GM21576 (cell line): Measurements from ENCODE around the gene MTMR8.

Experiments used
- ATAC-seq: cut with Tn5 transposase; IDR thresholded peaks from one replicate; pipeline ENCODE4 v1.9.1; 2021; ENCODE audit warnings: mild to moderate bottlenecking, moderate library complexity; ENCODE audit not compliant: unreplicated experiment

The MTMR8 gene

DNA sequence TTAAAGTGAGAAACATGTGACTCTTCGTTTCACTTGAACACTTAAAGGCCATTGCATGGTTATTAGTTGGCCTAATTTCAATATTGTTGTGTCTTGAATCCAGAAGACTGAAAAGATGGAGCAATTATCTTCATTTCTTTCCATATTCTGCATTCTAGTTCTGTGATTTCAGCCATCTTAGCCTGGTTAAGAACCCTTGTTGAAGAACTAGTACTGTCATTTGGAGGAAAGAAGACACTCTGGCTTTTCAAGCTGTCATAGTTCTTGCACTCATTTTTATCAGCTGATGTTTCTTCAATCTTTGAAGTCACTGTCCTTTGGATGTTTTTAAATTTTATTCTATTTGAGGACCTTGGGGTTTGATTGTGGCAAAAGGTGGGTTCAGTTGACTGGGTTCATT lies 81.6 kb downstream of the MTMR8 start:
- ATAC-seq, result no peak

DNA sequence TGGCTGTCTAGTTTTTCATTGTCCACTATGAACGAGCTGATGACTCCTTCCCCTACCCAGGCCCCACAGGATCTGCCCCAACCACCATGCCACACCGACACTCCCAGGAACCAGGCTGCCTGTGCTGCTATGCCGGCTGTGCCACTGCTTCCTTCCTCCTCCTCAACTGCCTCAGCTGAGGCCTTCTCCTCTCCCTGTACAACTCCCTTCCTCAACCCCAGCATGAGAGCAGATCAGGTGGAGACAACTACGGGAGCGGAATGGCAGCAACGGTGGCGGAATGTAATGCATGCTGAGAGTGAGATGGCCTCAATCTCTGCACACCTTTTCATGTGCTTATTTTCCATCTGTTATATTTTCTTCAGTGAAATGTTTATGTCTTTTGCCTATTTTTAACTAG lies 88.5 kb downstream of the MTMR8 start:
- no peak for ATAC-seq

DNA sequence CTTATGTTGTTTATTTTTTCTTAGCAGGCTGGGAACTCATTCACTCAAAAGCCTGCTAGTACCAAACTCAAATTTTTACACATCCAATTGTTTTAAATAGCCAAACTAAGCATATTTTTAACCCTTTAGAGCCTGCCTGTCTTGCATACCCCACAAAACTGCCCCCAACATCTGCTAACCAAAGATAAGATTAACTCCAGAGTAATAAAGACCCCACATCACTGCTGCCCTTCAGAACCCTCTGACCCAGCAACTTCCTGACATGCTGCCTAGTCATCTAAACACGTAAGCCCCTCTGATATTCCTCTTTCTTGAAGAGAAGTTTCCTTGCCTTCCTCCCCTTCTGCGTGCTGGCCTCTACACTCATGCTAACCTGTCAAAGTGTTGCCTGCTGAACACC lies 104.1 kb downstream of the MTMR8 start:
- ATAC-seq, result no peak

DNA sequence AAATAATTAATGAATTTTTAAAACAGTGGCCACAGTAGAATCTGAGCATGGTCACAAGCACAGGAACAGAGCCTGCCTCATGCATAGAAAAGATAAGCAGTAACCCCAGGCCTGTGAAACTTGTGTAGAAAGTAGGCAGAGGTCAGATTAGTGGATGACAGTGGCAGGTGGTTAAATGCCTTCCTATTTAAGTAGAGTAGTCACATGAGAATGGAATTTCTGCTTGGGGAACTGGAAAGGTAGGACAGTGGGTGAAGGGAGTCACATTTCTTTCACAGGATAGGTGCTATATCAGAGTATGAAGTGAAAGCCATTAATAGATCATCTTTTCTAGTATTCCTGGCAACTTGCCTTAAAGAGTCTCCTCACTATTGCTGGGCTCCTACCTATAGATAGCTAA lies 130.0 kb downstream of the MTMR8 start:
- ATAC-seq, result no peak

DNA sequence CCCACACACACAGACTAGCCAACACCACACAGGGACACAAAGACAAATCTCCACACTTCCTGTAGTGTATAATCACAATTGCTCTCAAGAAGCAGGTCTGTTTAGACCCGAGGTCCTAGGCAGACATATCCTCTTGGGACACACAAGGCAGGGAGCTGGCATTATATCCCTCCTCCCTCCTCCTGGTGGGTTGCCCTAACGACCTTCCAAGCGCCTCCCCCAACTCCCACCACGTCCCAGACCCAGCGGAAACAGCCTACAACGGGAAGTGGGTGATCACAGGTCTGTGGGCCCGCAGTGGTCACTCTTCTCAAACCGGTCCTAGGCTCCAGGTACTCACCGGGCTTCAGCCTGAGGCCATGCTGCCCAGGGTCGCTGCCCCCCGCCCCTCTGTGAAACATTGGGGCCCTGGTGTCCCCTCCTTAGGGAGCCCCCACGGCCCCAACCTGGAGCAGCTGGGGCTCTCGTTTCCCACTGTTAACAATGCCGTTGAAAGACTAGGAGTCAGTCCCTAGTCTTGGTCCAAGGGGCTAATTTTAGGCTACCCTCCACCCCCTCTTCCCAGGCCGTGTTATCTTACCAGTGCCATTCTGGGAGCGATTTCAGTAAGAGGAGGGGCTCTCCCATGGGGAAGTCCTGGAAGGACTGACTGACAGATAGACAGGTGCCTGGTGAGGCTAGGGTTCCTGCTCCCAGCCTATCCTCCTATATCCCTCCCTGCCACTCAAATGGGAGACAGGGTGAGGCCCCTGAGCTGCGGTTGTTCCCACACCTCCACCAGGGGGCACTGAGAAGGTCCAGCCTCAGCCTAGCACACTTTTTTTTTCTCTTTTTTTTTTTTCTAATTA lies 164.9 kb downstream of the MTMR8 start, which contains the start of gene ASB12:
Gene ASB12, minus strand, starts transcription at position 485 of the 848 bp plus-strand sequence. CDS start 4,957 bp downstream, outside the sequence.
- no peak for ATAC-seq

DNA sequence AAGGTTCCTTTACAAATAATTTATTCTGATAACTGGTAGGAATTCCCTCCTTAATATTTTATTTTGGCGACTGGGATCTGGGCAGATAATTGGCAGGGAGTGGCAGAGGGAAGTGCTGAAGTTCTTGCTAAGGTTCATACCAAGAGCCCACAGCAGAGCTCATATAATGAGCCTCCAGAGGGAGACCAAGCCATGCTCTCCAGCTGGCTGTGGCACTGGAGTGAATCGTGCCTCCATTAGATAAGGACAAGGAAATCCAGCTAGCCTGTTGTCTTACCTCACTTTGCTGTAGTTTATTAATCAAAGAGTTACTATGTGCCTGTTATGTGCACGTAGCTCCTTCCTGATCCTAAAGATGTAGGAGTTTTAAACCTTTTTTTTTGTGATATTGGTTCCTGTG lies 166.1 kb downstream of the MTMR8 start:
- no peak for ATAC-seq
